Endothelial cell of umbilical vein (primary cell): ENCODE measurements around the gene ASIP. TPM values are rescaled to one million over a fixed set of nuclear protein-coding genes. Genes with fewer than 3 reads are reported as not detected.

ENCODE experiments used
- BruUV-seq: library from RNA; stranded (reverse); fragments of 400-500 nt; replicated peaks from 2 replicates; lab custom pipeline; 2021; lab: Mats Ljungman, UMichigan
- CTCF ChIA-PET: fragments of 300-600, 350-600 bp; sonication (Branson Sonifier 250); formaldehyde crosslinking; loops from one replicate; lab custom pipeline; 2021; ENCODE audit warnings: antibody characterized with exemption, inconsistent platforms; lab: Charles Lee
- POLR2A ChIA-PET: fragments of 300-600, 350-600 bp; sonication (Branson Sonifier 250); formaldehyde crosslinking; loops from one replicate; lab custom pipeline; 2021; ENCODE audit warnings: antibody characterized with exemption, inconsistent platforms; lab: Charles Lee
- DNase-seq: peaks from one replicate; pipeline ENCODE4 v3.0.0-alpha.2; 2011; ENCODE audit warnings: low read depth, low spot score
- FAIRE-seq: peaks from 2 replicates; lab custom pipeline; 2011; peaks lifted over from hg19 to GRCh38; lab: Jason Lieb, UNC
- H2AFZ ChIP-seq: 2 replicates; pipeline ENCODE4 v1.6.0; 2012; ENCODE audit warnings: low read depth, low read length, control low read depth, inconsistent platforms
- H3K27ac ChIP-seq: 2 replicates; pipeline ENCODE4 v1.5.1; 2011; ENCODE audit warnings: low read depth, mild to moderate bottlenecking, control low read depth, low read length, moderate library complexity; ENCODE audit not compliant: insufficient read depth
- H3K27me3 ChIP-seq, 2 experiments: 2 replicates each; pipeline versions ENCODE4 v1.6.0 to v1.6.1; 2011; ENCODE audit warnings: low read length in 2 of 2, mixed read lengths in 1 of 2; ENCODE audit not compliant: control insufficient read depth in 2 of 2, insufficient read depth in 2 of 2
- H3K36me3 ChIP-seq, 2 experiments: 2 replicates in 1 of 2; 3 replicates in 1 of 2; pipeline ENCODE4 v1.5.1; 2011; ENCODE audit warnings: low read length in 2 of 2, mild to moderate bottlenecking in 1 of 2, moderate library complexity in 1 of 2; ENCODE audit not compliant: control insufficient read depth in 2 of 2, insufficient read depth in 2 of 2; ENCODE audit errors: extremely low read depth in 1 of 2
- H3K4me1 ChIP-seq: 3 replicates; pipeline ENCODE4 v1.5.1; 2011; ENCODE audit warnings: mild to moderate bottlenecking, low read length; ENCODE audit not compliant: control insufficient read depth, insufficient read depth; ENCODE audit errors: extremely low read depth
- H3K4me2 ChIP-seq: 2 replicates; pipeline ENCODE4 v1.6.1; 2011; ENCODE audit warnings: low read length, control low read depth, mixed read lengths; ENCODE audit not compliant: insufficient read depth
- H3K4me3 ChIP-seq, 3 experiments: fragments of 200-600 bp in 1 of 3; sonication (generic), shearing (Covaris generic) in 1 of 3; replicated peaks in 1 of 3; 2 replicates each; pipeline ENCODE4 v1.5.1; 2011 to 2016; ENCODE audit warnings: control low read depth in 3 of 3, low read length in 3 of 3, mild to moderate bottlenecking in 2 of 3, inconsistent platforms in 1 of 3, low read depth in 1 of 3, moderate library complexity in 1 of 3; ENCODE audit not compliant: insufficient read depth in 1 of 3
- H3K79me2 ChIP-seq: 2 replicates; pipeline ENCODE4 v1.6.0; 2012; ENCODE audit warnings: low read length, inconsistent platforms; ENCODE audit not compliant: control insufficient read depth, insufficient read depth
- H3K9ac ChIP-seq: replicated peaks from 2 replicates; pipeline ENCODE3; 2011; ENCODE audit warnings: low read length, control low read depth; ENCODE audit not compliant: insufficient read depth; ENCODE audit errors: extremely low read depth
- H3K9me1 ChIP-seq: replicated peaks from 3 replicates; pipeline ENCODE4 v1.6.0; 2011; ENCODE audit warnings: mild to moderate bottlenecking, low read length; ENCODE audit not compliant: control insufficient read depth, insufficient read depth; ENCODE audit errors: extremely low read depth
- H3K9me3 ChIP-seq: replicated peaks from 2 replicates; pipeline ENCODE4 v1.5.1; 2012; ENCODE audit warnings: low read length, inconsistent platforms; ENCODE audit not compliant: control insufficient read depth, insufficient read depth
- H4K20me1 ChIP-seq: replicated peaks from 2 replicates; pipeline ENCODE3; 2011; ENCODE audit warnings: mild to moderate bottlenecking, low read length; ENCODE audit not compliant: control insufficient read depth, insufficient read depth; ENCODE audit errors: extremely low read depth
- EZH2 ChIP-seq: IDR thresholded peaks from 2 replicates; pipeline ENCODE4 v1.6.1; 2012; ENCODE audit warnings: borderline replicate concordance, low read depth, mild to moderate bottlenecking, moderate library complexity, low read length, inconsistent platforms; ENCODE audit not compliant: severe bottlenecking
- FOS ChIP-seq: IDR thresholded peaks from 2 replicates; pipeline ENCODE4 v1.6.1; 2011; ENCODE audit warnings: mild to moderate bottlenecking, low read length, moderate library complexity, borderline replicate concordance; ENCODE audit not compliant: insufficient read depth
- GATA2 ChIP-seq: IDR thresholded peaks from 2 replicates; pipeline ENCODE4 v1.7.0; 2011; ENCODE audit warnings: low read depth, mild to moderate bottlenecking, moderate library complexity, mixed read lengths, low read length; ENCODE audit not compliant: insufficient read length, insufficient read depth
- JUN ChIP-seq: IDR thresholded peaks from 2 replicates; pipeline ENCODE4 v1.6.1; 2011; ENCODE audit warnings: borderline replicate concordance, low read depth; ENCODE audit not compliant: insufficient read length, insufficient read depth
- MYC ChIP-seq: IDR thresholded peaks from one replicate; pipeline ENCODE4 v1.6.1; 2011; ENCODE audit warnings: mild to moderate bottlenecking, low read depth, low read length
- POLR2A ChIP-seq: IDR thresholded peaks from 2 replicates; pipeline ENCODE4 v1.6.1; 2012; ENCODE audit warnings: low read depth, mild to moderate bottlenecking, control low read depth, low read length
- POLR2AphosphoS5 ChIP-seq: IDR thresholded peaks from 2 replicates; pipeline ENCODE4 v1.6.1; 2012; ENCODE audit warnings: low read depth, mild to moderate bottlenecking, control low read depth, low read length, moderate library complexity; ENCODE audit not compliant: insufficient read depth
- dilution Hi-C: fragments of 300-500 bp; cut with MboI; formaldehyde crosslinking; loops from one replicate; pipeline ENCODE4 v1.15.0; 2019; ENCODE audit warnings: low sequenced_read_pairs; ENCODE audit not compliant: extremely low pct_ligation_motif_present
- intact Hi-C: fragments of 100-400 bp; cut with micrococcal nuclease; formaldehyde crosslinking; loops from one replicate; pipeline ENCODE4 v1.10.0; 2022
- polyA plus RNA-seq, 4 experiments: library from polyadenylated mRNA; depleted of rRNA in 3 of 4; stranded (reverse) in 3 of 4; unstranded in 1 of 4; fragments of >200 nt; gene quantifications; 2 replicates each; pipeline versions ENCODE4 v1.2.1 to v1.2.3, GENCODE V29; 2011 to 2012; ENCODE audit warnings: missing spikeins in 1 of 4
- total RNA-seq: library from RNA; stranded (reverse); gene quantifications from 2 replicates; pipeline ENCODE4 v1.2.3, GENCODE V29; 2021
- TF ChIP-seq, protein P1 (sequence below): IDR thresholded peaks from 2 replicates; pipeline ENCODE4 v1.6.1; 2011; ENCODE audit not compliant: insufficient read depth, insufficient read length
- TF ChIP-seq, protein P2 (sequence below), 2 donors: IDR thresholded peaks; 1 replicate in 1 of 2; 2 replicates in 1 of 2; pipeline ENCODE4 v1.5.1; 2011; ENCODE audit warnings: low read length in 2 of 2, mild to moderate bottlenecking in 2 of 2, moderate library complexity in 2 of 2, control low read depth in 1 of 2, inconsistent platforms in 1 of 2, low read depth in 1 of 2; ENCODE audit not compliant: insufficient read depth in 1 of 2; ENCODE audit errors: extremely low read depth in 1 of 2

ASIP gene
- total and polyA plus RNA-seq, 2 donors (not counting 3 experiments of a cell fraction or from before 2014, with no cell fraction given) = not detected

DNA sequence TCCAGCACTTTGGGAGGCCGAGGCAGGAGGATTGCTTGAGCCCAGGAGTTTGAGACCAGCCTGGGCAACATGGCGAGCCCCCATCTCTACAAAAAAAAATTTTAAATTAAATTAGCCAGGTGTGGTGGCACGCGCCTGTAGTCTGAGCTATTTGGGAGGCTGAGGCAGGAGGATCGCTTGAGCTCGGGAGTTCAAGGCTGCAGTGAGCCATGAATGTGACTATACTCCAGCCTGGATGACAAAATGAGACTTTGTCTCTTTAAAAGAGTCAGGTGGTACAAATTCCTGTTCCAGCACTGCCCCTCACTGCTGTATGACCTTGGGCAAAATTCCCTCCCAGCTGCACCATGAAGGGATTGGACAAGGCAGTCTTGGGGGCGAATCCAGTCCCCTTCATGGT, 33.5 kb downstream of the ASIP start:
- ChIA-PET CTCF (no interaction called here), POLR2A (no interaction called here)
- no peaks in the 10 kb centered on the region for H3K79me2 ChIP-seq
- no peak overlapping the region for H3K4me3 ChIP-seq
- dilution Hi-C loops (no loop called here), intact Hi-C loops (no loop called here)
- peaks cover 3 to 7% of the 10 kb centered on the region in 2 experiments for H3K36me3 ChIP-seq
- H3K9ac ChIP-seq = no peak overlapping the region
- FAIRE-seq (no peak), DNase-seq (no peak)
- H3K27ac ChIP-seq = no peak overlapping the region
- no peaks in the 10 kb centered on the region for H3K27me3 ChIP-seq
- H3K4me2 ChIP-seq = no peak overlapping the region
- BruUV-seq = no TSS peak
- H3K4me1 ChIP-seq = no peaks in the 10 kb centered on the region
- no peak overlapping the region for H2AFZ ChIP-seq
- H4K20me1 ChIP-seq = no peaks in the 10 kb centered on the region
- H3K9me1 ChIP-seq = no peaks in the 10 kb centered on the region
- TF ChIP-seq, protein P1, sequence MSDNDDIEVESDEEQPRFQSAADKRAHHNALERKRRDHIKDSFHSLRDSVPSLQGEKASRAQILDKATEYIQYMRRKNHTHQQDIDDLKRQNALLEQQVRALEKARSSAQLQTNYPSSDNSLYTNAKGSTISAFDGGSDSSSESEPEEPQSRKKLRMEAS = no peak
- TF ChIP-seq, protein P2, sequence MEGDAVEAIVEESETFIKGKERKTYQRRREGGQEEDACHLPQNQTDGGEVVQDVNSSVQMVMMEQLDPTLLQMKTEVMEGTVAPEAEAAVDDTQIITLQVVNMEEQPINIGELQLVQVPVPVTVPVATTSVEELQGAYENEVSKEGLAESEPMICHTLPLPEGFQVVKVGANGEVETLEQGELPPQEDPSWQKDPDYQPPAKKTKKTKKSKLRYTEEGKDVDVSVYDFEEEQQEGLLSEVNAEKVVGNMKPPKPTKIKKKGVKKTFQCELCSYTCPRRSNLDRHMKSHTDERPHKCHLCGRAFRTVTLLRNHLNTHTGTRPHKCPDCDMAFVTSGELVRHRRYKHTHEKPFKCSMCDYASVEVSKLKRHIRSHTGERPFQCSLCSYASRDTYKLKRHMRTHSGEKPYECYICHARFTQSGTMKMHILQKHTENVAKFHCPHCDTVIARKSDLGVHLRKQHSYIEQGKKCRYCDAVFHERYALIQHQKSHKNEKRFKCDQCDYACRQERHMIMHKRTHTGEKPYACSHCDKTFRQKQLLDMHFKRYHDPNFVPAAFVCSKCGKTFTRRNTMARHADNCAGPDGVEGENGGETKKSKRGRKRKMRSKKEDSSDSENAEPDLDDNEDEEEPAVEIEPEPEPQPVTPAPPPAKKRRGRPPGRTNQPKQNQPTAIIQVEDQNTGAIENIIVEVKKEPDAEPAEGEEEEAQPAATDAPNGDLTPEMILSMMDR (IDR thresholded peaks at IDR 0.05; ENCODE audit: extremely low read depth in 1 of 2, insufficient read depth in 1 of 2, low read depth in 1 of 2, low read length in 2 of 2) = no peak
- TF ChIP-seq FOS = no peak
- TF ChIP-seq POLR2AphosphoS5 = no peak
- no peak for TF ChIP-seq GATA2
- no peak for TF ChIP-seq POLR2A
- no peak for TF ChIP-seq EZH2
- no peak for TF ChIP-seq MYC
- no peak for TF ChIP-seq JUN
- H3K9me3 ChIP-seq = no peaks in the 10 kb centered on the region
